EH (cell line): Measurements from ENCODE around the gene TIGD2.

Experiments used
- DNase-seq: peaks from one replicate; pipeline ENCODE4 v3.0.0-alpha.2; 2015; ENCODE audit warnings: low read depth

The TIGD2 gene

DNA sequence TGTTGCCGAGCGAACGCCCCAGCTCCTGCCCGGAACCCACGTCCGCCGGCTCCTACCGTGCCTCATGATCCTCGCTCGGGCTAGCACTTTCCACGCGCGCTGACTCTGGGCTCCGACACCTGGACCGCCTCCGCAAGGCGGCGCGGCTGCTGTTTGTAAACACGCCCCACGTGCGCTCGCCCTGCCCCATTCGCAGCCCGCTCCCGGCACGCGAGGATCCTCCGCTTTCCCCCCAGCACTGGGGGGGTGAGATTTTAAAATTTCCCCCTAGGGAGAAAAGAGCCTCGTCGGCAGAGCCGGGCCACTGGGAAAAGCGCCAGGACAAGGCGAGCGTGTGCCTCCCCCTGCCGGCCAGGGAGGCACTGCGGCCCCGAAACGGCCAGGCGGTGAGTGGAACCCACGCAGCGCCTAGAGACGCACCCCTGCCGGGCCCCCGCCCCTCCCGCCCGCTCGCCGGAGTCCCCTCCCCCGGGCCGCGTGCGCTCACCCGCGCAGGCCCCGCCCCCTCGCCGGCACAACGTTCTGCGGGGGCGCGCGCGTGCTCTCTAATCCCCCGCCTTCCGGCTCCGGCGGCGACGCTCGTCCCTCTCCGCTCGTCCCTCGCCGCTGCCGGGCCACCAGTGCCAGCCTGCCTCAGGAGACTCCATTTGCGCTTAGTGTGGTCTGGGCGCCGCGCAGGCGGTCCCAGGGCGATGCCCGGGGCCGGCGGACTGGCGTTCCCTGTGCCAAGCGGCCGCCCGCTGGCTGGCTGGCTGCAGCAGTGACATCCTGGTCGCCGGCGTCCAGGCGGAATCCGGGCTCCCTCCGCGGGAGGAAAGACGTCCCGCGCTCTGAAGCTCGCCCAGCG is at the start of gene TIGD2:
TSS of gene TIGD2 (plus strand) at position 548 of the 847 bp plus-strand sequence. CDS start 1,442 bp downstream, outside the sequence.
- DNase-seq, result peak; percentile 91

DNA sequence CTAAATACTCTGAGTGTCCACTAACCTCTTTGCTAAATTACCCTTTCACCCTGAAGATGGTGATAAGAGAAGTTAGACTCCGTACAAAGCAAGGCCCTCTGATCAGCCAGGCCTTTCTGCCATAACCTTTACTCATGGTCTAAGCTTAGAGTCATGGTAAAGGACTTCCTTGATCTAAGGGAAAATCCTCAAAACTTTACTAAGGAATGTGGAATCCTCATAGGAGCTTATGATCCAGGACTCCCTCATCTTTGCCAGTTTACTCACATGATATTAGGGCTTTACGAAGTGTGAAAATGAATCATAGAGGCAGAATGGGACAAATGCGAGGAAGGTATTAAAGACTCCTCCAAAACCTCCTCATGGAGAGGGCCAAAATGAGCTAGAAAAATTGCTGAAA is 46.5 kb upstream of the TIGD2 start:
- DNase-seq, result peak; percentile 59

DNA sequence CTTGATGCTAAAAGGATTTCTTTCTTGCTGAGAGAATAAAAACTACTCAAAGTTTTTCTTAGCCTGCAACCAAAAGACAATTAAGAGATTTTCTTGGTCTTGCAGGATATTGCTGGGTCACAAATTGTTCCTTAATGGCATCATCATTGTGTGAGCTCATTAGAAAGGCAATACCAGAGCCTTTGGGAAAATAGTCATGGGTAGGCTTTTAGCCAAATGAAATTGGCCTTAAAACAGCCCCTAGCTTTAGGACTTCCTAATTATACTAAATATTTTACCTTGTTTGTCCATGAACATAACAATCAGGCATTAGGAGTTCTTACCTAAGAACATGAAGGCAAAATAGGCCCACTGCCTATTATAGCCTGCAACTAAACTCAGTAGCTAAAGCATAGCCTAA is 43.9 kb upstream of the TIGD2 start:
- DNase-seq, result peak; percentile 71

DNA sequence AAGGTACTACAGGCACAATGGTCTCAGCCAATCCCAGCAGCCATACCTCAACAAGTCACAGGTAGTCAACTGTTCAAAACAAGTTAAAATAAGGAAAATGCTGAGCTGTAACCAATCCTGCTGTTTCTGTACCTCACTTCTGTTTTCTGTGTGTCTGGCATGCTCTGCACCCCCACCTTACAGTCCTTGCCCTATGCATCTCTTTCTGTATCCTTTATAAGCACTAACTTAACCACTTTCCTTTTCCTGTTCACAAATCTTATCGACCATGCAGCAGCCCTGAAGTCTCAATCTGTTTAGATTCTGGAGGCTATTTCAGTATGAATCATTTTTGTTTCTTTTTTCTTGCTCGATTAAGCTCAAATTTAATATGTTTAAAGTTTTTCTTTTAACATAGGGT is 41.9 kb upstream of the TIGD2 start:
- DNase-seq, result no peak

DNA sequence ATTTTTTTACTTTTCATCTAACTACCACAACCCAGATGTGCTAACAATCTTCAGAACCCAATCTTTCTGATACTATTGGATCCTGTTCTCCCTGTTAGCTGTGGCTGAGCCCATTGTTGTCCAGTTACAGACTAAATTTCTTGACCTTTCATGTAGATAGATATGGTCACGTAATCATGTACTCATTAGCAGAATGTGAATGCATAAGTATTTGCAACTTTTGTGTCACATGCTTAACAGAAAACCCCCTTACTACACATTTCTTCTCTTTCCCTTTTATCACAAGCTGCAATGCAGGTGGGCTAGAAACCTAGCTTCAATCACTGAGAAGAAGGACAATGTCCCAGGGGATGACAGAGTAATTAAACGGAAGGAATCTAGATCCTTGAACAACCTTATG is 41.3 kb upstream of the TIGD2 start:
- DNase-seq, result no peak

DNA sequence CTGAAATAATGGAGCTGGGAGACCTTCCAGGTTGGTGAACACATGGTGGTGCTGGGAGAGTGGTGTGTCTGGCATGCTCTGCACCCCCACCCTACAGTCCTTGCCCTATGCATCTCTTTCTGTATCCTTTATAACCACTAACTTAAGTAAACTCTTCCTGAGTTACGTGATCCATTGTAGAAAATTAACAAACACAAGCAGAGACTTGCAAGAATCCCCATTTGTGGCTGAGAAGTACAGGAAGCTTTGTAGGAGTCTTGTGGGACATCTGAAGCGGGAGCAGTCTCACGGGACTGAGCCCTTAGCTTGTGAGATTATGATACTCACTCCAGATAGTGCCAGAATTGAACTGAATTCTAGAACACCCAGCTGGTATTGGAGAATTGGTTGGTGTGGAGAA is 40.0 kb upstream of the TIGD2 start:
- no peak for DNase-seq

DNA sequence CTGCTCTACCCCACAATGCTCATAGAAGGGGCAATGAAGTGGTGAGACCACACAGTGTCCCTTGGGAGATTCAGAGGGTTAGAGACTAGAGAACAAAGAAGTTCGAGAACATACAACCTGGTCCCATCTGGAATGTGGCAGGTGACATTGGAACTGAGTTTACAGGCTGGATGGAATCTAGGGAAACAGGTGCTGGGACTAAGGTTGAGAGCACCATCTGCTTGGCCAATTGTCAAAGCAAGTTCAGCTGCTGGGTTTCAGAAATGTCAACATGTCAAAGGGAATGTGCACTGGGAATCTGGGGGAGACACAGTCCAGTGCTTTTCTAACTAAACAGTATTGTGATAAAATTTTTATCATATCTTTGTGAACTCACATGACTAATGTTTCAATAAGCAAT is 38.4 kb upstream of the TIGD2 start:
- DNase-seq, result no peak

DNA sequence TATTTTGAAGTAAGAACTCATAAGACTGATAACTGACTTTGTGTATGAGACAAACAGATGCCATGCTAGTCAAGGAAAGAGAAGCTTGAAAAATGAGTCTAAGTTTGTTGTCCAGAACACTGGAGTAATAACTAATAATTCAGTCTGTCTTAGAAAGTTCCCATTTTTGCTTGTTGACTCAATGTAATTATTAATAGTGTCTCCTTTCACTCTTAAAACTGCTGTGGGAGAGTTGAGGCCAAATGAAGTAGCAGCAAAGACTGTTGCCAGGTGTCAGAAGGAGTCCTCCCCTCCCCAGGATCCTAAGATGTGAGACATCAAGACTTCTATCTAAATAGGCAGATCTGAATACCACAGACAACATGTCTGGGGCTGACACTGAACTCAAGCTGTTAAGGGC is 33.6 kb upstream of the TIGD2 start:
- peak; percentile 28 for DNase-seq

DNA sequence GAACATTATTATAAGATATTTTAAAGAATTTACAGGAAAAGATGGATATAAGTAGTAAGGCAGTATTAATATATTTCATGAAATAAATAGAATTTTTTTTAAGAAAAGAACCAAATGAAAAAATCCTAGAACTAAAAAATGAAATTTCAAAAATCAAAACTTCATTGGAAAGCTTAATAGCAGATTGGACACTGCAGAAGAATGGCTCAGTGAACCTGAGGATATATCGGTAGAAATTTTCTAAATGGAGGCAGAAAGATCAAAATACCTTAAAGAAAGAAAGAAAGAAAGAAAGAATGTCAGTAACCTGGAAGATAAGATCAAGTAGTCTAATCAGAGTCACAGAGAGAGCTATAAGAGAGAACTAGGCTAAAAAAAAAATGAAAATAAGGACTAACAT is 33.0 kb upstream of the TIGD2 start:
- no peak for DNase-seq

DNA sequence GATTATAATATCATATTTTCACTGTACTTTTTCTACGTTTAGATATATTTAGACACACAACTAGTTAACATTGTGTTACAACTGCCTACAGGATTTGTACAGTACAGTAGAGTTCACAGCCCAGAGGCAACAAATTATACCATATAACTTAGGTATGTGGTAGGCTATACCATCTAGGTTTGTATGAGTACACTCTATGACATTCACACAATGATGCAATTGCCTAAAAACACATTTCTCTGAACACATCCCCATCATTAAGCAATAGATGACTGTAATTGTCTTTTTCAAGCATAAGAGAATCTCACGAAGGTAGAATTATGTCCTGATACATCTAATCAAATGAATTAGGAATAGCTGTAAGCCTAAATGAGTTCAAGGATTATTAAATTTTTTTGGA is 12.3 kb upstream of the TIGD2 start:
- no peak for DNase-seq

DNA sequence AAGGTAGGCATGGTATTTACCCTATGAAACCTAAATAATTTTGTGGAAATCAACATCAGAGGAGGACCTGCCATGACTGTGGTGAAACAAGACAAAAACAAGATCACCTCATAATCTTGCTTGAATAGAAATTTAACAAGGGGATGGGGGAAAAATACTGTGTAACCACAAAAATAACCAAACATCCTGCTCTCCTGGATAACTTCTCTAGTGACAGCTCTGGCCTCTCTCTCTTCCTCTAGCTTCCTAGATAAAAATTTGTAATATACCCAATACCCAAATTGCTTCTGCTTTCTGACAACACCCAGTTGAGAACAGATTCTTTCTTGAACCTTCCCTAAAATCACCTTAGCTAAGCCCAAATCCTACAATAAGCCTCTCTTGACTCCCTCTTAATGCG is 11.9 kb upstream of the TIGD2 start:
- no peak for DNase-seq

DNA sequence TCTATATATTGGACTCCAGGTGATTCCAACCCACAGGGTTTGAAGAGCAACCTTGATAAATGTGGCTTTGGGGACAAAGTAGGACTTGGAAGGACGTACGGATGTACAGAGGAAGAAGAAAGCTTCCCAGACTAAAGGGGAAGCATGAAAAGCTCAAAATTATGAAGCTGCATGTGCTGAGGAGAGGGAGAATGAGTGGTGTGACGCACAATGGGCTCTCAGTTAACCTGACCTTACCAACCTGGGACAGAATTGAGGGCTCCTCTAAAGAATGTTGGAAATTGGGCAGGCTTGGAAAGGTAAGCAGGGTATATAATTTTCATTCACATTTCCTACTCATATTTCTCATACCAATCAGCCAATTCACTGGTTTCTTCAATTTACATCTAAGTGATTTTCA is 10.5 kb upstream of the TIGD2 start:
- DNase-seq, result no peak

DNA sequence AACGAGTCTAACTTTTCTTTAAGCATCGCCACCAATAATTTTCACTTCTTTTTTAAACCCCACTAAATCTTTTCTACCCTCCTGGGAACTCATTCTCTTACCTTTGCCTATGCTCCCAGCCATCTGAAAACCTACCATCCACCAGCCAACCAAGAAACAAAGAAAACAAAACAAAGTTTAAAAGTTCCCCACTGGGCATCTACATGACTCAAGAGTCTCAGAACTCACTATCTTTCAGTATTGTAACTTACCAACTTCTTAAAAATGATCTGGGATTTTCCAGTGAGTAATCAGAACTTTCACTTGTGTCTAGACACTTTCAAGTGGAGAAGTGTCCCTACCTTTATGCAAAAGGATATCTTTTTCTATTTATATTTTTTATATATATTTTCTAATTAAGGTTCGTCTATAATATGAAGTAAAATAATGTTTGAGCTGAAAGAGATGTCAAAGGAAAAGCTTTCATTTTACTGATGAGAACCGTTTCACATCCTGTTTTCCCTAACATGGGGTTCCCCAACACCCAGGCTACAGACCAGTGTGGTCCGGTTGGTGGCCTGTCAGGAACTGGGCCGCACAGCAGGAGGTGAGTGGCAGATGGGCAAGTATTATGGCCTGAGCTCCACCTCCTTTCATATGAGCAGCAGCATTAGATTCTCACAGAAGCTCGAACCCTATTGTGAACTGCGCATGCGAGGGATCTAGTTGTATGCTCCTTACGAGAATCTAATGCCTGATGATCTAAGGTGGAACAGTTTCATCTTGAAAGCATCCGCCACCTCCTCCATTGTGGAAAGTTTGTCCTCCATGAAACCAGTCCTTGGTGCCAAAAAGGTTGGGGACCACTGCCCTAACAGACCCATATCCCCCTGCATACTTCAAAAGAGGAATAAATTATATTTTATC is 9.8 kb upstream of the TIGD2 start:
- no peak for DNase-seq

DNA sequence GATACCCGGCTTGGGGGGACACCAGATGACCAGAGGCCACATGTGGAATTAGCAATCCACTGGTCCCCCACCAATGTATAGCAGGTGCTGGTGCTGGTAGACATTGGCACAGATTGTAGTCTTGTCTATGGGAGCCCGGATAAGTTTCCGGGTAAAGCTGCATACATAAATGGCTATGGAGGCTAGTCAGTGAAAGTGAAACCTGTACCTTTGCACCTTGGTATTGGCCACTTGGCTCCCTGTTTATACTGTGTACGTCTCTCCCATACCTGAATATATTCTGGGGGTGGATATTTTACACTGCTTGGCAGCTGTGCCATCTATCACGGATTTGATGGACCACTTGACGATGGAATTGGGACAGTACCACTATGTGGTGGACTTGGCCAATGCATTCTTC is 5.6 kb upstream of the TIGD2 start:
- no peak for DNase-seq

DNA sequence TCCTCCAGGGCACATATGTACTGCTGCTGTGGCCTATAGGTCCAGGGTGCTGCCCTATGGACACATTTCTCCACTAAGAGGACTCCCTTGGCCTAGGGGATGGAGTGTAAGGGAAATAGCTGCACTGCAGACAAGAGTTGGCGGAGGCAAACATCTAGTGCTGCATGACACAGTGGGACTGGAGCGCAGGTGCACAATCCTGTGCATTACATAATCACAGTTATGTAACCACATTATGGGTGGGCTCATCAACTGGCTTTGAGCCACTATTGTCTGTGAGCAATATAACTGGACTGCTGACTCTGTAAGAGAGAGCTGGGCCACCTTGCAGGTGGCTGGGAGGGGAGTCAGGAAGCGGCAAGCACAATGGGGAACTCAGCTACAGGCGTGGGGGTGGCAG is 3.2 kb upstream of the TIGD2 start:
- no peak for DNase-seq

DNA sequence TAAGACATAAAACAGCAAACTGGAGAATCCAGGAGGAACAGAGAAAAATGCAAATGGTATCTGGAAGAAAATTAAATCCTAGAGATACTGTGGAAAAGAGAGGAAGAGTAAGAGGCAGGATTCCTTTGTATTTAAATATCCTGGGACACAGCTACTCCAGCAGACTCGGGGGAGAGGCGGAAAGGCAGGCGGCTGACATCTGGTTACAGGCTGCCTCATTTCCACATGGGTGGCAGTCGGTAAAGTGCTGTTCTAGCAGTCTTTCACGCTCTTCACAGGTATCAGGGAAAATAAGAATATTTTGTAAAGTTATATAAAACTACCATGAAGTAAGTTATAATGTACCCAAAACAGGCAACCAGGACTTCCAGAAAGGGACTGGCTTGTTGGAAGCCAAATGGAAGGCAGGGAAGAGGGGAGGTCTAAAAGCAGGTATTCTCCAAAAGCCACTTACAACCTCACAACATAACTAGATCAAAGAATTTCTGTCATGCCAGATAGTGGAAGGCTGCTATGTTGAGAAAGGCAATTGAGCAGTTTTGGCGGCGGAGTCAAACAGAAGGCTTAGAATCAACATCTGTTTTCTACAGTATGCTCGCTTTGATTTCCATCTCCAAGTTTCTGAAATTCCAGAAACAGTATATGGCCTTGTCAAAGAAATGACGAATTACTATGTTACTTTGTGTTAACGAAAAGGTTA is 1.3 kb upstream of the TIGD2 start:
- DNase-seq, result peak; percentile 7

DNA sequence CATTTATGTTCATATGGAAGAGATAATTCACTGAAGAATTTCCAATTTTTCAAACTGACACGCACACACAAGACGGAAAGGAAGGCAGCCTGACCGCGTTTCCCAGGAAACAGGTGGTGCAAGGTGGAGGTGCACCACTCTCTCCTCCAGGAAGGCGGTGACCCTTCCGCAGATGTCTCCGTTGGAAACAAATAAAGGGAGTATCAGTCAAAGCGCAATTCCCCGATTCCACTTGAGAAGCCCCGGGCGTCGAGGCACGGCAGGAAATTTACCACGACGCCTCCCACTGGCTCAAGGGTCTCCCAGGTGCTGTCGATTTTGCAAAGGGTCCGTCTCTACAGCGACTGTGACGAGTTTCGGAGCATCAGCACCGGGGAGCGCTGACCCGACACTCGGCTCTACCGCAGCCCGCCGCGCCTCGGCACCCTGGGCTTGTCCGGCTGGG is 770 bp upstream of the TIGD2 start:
- DNase-seq, result peak; percentile 2

DNA sequence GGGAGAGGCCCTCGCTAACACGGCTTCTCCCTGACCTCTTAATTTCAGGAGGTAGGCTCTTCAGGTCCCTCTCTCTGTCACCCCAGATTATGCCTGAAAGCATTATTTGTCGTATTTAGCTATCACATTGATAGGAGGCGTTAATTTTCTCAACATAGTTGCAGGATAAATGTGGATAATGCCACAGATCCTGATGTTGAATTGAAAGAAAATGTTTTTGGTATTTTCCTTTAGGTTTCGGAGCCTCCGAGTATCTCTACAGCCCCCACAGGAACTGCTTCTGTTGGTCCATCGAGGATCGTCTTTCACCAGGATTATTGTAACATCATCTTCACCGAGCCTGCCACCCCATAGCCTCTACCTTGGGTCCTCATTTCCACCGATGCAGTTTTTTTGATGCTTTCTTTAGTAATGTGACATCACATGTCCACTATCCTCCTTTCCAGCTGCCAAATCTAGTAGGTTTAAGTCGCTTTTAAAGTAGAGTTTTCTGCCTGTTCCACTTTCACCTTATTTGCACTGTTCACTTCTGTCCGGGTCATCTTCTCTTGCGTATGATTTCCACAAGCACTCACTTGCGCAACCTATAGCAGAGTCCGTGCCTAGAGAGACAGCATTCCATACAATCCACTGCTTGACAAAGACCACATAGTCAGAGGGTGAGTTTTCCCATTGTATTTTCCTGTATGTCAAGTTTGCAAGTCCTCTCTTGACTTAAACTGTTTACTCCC is 665 bp downstream of the TIGD2 start:
- peak; percentile 96 for DNase-seq

DNA sequence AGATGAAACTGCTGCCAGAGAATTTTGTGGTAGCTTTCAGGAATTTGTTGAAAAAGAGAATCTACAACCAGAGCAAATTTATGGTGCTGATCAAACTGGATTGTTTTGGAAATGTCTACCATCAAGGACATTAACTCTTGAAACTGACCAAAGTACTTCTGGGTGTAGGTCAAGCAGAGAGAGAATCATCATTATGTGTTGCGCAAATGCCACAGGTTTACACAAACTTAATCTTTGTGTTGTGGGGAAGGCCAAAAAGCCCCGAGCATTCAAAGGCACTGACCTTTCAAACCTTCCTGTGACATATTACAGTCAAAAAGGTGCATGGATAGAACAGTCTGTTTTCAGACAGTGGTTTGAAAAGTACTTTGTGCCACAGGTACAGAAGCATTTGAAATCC is 2.1 kb downstream of the TIGD2 start:
- no peak for DNase-seq

DNA sequence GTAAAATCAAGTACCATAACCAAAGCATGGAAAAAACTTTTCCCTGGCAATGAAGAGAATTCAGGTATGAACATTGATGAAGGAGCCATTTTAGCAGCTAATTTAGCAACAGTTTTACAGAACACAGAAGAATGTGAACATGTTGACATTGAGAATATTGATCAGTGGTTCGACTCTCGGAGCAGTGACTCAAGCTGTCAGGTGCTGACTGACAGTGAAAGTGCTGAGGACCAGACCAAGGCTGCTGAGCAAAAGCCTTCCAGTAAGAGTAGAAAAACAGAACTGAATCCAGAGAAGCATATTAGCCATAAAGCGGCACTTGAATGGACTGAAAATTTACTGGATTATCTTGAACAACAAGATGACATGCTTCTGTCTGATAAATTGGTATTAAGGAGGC is 2.8 kb downstream of the TIGD2 start:
- DNase-seq, result no peak

DNA sequence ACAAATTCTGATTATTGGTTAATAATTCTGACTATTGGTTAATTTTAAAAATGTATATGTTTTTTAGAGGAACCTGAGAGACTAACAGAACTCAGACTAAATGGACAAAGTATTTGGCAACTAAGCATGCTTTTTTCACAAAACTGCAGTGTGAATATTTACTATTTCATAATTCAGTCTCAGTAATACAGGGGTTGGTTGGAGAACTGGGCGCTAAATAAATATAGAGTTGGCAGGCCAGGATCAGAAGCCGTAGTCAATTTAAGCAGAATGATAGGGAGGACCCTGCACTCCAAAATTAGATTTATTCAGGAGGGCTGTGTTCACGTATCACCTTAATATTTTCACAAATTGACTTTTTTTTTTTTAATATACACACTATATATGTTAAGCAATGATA is 5.8 kb downstream of the TIGD2 start:
- DNase-seq, result no peak

DNA sequence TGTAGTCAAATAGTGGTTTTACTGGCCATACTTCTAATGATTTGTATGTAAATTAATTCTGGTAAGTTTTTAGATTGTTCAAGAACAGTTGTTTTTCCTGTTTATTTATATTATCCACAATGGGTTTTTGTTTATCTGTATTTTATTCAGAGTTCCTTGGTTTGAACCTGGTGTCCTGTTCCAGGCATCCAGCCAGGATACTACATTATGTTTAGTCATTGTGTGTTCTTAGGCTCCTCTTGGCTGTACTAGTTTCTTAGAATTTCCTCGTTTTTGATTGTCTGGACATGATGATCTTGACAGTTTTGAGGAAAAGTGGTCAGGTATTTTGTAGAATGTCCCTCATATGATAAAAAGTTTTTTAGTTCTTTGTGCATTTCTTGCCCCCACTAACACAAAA is 7.8 kb downstream of the TIGD2 start:
- peak; percentile 19 for DNase-seq
